DMS114 treated with DMSO at 0.1 percent for 48 hours (cell line): ENCODE data around the gene ESYT3.
A peak's percentile ranks its signal among the peaks of the same experiment; 100 is the strongest.
"Not testable (repeated sequence)": the region's sequence is repeated elsewhere in the genome, so short reads cannot be mapped to it uniquely, and the experiment has no call there.

Experiments
- DNase-seq: peaks from one replicate; lab custom pipeline; 2025; ENCODE audit not compliant: unreplicated experiment; lab: John Stamatoyannopoulos, UW

The ESYT3 gene

DNA sequence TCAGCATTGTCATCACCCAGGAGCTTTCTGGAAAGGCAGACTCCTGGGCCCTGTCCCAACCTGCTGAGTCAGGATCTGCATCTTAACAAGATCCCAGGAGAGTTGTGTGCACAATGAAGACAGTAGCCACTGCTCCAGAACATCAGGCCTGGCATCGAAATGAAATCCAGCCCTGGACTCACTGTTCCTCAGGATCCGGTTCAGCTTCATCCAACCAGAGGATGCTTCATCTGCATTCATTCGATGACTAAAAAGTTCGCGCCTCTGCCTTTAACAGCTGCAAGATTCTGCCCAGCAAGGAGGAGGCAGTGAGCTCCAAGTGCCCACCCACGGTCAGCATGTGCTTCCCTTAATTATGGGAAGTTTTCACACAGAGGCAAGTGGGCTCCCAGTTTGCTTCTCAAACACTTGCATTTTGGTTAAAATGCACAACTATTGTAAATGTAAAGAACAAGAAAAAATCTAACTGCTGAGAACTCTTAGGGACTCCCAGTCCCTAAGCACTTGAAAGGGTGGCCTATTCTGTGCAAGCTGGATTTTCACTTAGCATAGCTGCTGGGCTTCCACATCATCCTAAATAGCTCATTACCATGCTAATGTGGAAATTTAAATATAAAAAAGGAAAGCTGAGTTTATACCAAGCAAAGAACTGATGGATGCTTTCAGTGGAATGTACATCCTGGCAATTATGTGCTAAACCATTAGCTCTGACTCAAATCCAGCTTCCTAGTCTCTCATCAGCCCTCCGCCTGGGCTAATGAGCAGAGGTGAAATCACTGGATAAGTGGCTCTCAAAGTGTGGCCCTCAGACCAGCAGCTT is 25.5 kb upstream of the ESYT3 start:
- DNase-seq: no peak

DNA sequence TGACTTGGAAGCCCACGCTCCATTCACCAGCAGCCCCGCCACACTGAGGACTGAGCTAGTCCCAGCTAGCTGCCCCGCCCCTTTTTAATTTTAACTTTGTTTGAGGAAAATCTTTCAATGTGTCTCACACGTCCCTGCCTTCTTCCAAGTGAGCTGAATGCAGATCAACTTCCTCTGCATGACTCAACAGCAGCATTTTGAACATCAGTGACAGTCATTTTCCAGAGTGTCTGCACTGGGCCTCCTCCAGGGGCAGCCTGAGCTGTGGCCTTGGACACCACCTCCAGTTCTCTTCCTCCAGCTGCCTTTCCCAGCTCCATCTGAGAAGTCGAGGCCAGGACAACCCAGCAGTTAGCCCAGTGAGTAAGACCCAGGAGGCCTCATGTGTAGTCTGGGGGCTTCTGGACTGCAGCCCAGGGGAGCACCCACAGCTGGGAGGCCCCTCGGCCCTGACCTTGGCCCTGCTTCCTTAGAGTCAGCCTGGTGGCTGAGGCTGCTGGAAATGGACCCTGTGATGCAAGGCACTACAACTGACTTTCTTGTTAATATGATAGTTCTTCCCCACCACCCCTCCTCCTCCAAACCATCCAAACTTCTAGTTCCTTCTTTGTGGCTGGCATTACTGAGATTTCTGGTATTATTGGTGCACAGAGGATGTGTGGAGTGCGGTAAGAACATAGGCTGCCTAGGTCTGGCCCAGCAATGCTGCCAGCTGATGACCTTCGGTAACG is 21.4 kb upstream of the ESYT3 start:
- DNase-seq: no peak

- DNase-seq: not testable (repeated sequence)
Measured at GRCh38 chr3:138416236-138416635, 18.2 kb upstream of the ESYT3 start.

DNA sequence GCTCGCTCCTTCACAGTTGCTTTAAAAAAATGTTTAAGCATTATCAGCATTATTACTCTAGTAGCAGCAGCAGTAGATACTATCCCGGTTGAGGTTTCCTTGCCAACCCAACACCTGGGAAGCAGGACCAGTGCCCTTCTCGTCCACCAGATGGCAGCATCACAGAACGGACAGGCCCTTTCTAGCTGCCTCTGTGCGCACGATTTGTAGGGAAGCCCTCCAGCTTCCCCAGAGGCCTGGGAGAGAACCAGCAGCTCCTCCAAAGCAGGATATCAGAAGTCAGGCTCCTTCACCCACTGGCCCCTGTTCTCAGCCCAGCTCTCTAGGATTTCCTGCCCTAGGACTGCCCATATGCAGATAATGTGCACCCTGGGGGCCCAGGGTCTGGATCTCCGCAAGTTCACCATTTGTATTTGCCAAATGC is 16.8 kb upstream of the ESYT3 start:
- DNase-seq: peak; percentile 57

DNA sequence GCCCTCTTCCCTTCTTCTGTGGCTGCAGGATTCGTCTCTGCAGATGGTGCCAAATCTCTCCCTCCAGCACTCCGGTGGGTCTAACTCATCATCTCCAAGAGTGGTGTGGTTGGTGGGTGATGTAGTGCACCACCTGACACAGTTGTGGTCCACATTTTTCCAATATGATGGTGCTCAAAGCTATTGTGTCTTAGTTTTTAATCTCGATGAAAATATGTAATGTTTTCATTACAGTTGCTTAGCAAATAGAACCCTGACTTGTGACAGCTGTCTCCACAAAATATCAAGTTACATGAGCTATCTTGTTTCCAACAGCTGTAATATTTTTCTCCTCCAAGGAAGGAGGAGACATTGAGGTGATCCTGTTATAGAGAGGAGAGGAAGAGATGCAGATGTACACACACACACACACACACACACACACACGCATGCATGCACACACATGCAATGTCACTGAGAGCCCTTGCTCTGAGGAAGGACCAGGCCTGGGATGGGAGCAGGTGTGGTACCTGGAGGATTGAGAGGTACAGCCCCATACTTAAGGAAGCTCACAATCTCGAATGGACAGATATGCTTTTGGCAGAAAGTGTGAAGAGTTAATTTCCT is 15.7 kb upstream of the ESYT3 start:
- DNase-seq: no peak

- no peak for DNase-seq
Measured at GRCh38 chr3:138423316-138423715, 11.1 kb upstream of the ESYT3 start.

GRCh38 chr3:138424323-138424722 is 10.1 kb upstream of the ESYT3 start:
- DNase-seq: no peak

DNA sequence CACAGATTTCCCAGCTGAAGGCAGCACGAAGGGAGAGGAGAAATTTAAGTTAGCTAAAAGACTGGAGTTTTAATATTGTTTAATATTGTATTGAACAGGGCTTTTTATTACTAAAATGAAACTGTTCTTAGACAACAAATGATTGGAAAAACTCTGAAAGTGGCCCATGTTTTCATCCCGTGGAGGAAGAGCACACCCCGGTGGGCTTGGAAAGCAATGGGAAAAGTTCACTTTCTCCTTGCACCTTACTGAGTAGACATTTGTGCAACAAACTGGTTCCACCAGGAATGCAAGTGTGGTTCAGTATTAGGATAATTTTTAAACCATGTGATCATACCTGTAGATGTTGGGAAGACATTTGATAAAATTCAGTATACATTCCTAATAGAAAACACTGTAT is 8.2 kb upstream of the ESYT3 start:
- no peak for DNase-seq

GRCh38 chr3:138426754-138427153 is 7.7 kb upstream of the ESYT3 start:
- not testable (repeated sequence) for DNase-seq

DNA sequence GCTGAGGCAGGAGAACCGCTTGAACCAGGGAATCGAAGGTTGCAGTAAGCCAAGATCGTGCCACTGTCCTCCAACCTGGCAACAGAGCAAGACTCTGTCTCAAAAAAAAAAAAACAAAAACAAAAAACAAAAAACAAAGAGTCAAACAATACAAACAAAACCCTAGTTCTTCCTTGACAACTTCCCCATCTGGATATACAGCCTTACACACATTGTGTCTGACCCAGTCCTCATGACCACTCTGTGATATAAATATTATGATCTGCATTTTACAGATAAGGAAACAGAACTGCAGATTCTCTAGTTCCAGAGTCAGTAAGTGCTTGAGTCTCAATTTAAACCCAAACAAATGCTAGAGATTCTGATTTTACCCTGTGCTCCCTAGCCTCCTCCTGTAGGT is 4.8 kb upstream of the ESYT3 start:
- DNase-seq: no peak

- no peak for DNase-seq
Measured at GRCh38 chr3:138432576-138433240, 1.7 kb upstream of the ESYT3 start.

DNA sequence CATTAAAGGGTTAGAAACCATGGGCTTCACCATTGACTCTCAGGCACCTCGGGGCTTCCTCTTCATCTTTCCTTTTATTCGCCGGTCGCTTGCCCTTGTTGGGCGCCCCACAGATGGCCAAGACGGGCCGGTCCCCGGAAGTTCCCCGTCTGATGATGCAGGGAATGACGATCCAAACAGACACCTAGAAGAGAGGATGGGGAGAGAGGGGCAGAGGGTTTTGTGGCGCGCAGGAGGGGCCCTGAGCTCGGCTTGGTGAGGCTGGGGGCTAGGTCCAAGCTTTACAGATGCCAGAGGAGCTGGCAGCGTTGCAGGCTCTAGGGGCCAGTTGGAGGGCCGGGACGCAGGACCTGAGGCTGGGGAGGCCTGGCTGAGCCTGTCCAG is 532 bp upstream of the ESYT3 start:
- no peak for DNase-seq

GRCh38 chr3:138434875-138435772 is 708 bp downstream of the ESYT3 start:
- no peak for DNase-seq

GRCh38 chr3:138435840-138436239 is 1.4 kb downstream of the ESYT3 start:
- no peak for DNase-seq

DNA sequence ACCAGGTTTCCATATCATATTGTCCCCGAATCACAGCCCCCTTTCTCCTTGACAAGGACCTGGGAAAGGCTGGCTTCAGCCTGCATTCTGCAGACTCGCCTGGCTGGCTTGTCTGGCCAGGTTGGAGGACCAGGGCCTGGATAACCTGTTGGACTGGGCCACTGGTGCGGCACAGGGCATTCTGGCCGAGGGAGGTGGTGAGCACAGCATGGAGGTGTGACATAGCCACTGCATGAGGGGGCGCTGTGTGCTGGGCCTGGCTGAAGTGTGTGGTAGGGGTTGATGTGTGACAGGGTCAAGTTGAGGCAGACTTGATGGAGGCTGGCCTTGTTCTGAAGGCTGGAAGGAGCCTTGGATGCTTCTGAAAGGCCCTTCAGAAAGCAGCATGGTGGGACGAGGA is 2.9 kb downstream of the ESYT3 start:
- DNase-seq: no peak

DNA sequence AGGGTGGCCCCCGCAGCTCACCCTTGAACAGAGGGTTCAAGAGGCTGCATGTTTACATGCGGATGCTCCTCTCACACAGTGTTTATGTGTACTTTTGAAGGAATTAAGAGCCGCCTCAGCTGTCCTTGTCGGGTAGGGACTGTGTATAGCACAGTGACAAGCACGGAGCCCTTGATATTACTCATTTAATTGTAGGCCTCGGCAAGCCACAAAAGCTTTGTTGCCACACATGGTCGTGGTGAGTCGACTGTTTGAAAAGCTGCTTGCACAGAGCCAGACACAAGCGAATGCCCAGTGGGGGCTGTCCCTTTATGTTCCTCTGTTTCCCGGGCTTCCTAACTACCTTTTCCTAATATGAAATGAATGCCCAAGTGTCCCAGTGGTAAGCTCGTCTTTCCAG is 4.5 kb downstream of the ESYT3 start:
- no peak for DNase-seq

- no peak for DNase-seq
Measured at GRCh38 chr3:138439646-138440045, 5.2 kb downstream of the ESYT3 start.

DNA sequence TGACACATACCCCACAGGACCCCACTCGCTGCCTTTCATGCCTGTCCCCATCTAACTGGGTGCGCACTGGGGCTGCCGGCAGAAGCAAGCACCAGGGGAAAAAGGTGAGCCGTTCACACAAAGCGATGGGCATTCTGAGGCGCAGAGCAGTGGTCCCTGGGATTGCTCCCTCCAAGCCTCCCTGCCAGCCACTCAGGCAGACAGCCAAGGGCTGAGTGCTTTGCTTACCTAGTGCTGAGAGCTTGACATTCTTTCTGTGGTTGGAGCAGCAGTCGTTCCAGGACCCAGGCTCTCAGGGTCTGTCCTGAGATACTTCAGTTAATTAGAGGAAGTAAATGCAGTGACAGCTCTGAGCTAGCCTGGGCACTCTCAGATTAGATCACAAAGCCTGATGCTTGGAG is 5.7 kb downstream of the ESYT3 start:
- DNase-seq: no peak

DNA sequence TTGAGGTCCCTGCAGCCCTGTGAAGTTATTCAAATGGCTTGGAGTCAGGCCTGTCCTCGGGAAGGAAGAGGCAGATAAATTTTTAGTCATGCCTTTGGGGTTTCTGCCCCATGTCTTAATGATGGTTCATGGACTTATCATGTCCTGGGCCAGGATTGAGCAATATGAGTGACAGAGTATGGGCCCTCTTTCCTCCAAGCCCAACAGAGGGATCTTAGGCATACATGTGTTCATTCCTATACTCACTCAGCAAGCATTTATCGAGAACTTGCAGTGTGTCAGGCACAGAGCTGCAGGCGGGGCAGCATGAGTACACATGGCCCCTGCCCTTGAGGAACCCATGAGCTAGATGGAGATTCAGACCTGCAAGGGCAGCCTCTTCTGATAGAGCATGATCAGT is 6.2 kb downstream of the ESYT3 start:
- DNase-seq: no peak

DNA sequence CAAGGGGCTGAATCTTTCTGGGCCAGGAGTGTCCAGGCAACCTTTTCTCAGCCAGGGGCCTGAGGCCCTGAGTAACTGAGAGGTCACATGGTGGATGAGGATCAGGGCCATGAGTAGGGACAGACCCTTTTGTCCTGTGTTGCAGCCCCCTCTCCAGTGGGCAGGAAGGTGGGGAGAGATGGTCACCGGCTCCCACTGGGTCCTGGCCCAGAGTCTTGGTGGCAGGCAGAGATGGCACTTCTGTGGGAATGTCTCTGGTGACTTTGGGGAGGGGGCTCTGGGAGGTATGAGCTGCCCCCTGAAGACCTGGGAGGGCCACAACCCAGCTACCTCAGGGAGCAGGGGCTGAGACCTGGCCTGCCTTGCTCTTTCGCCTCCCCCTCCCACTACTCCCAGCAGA is 6.8 kb downstream of the ESYT3 start:
- no peak for DNase-seq

DNA sequence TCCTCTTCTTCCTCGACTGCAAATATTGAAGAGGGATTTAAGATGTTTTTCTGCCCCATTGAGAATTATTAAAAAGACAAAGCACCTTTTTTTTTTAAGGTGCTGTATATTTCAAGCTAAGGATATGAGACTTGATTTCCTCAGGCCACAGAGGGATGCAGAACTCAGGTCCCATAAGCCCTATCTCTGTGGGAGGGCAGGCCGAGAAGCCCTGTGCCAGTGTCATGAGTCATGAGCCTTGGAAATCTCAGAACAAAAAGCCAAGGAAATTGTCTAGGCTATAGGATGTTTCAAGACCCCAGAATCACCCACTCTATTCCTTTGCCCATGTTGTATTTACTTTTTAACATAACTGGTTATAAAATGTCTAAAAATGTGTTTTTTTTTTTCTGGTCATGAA is 7.3 kb downstream of the ESYT3 start:
- no peak for DNase-seq
